T-cell (primary cell): ENCODE results near the gene TRIM52. TPM values are rescaled to one million over a fixed set of nuclear protein-coding genes. Genes with fewer than 3 reads are reported as not detected.
"Not testable (repeated sequence)": the region's sequence is repeated elsewhere in the genome, so short reads cannot be mapped to it uniquely, and the experiment has no call there.

Experiments
- ATAC-seq, 4 experiments: fragments of 200-7000 bp in 3 of 4; fragments of 150-1000 bp in 1 of 4; cut with Tn5 transposase; replicated peaks in 1 of 4; 1 replicate in 3 of 4; 2 replicates in 1 of 4; pipeline ENCODE4 v1.10.0; 2021; ENCODE audit warnings: moderate library complexity in 3 of 4, mild to moderate bottlenecking in 2 of 4, moderate number of reproducible peaks in 1 of 4
- CTCF ChIA-PET, 2 donors: fragments of 300-600 bp; sonication (Branson Sonifier 250); formaldehyde crosslinking; loops; one replicate each; lab custom pipeline; 2022; ENCODE audit warnings: antibody characterized with exemption in 2 of 2; lab: Charles Lee
- POLR2A ChIA-PET, 2 donors: fragments of 300-600 bp; sonication (Branson Sonifier 250); formaldehyde crosslinking; loops; one replicate each; lab custom pipeline; 2022; ENCODE audit warnings: antibody characterized with exemption in 2 of 2; lab: Charles Lee
- DNase-seq, 35 experiments: peaks; one replicate each; pipeline versions ENCODE4 v3.0.0 to v3.0.0-alpha.2; 2013 to 2023
- H3K27ac ChIP-seq: one replicate; pipeline ENCODE4 v1.5.1; 2013; ENCODE audit warnings: low read length
- H3K27me3 ChIP-seq, 2 experiments: replicated peaks in 1 of 2; 1 replicate in 1 of 2; 2 replicates in 1 of 2; pipeline versions ENCODE4 v1.6.1 to v1.7.0; 2013; ENCODE audit warnings: low read length in 1 of 2, mixed read lengths in 1 of 2; ENCODE audit not compliant: control insufficient read depth in 2 of 2, insufficient read depth in 2 of 2; ENCODE audit errors: extremely low read depth in 1 of 2
- H3K36me3 ChIP-seq, 2 donors: 1 replicate in 1 of 2; 2 replicates in 1 of 2; pipeline versions ENCODE4 v1.6.1 to v1.7.0; 2013; ENCODE audit warnings: low read length in 1 of 2; ENCODE audit not compliant: control insufficient read depth in 2 of 2, insufficient read depth in 1 of 2; ENCODE audit errors: extremely low read depth in 1 of 2
- H3K4me1 ChIP-seq, 2 experiments: 1 replicate in 1 of 2; 2 replicates in 1 of 2; pipeline versions ENCODE4 v1.6.1 to v1.7.0; 2013; ENCODE audit warnings: low read length in 2 of 2, mixed read lengths in 1 of 2; ENCODE audit not compliant: insufficient read depth in 2 of 2, control insufficient read depth in 1 of 2; ENCODE audit errors: extremely low read depth in 1 of 2
- H3K4me3 ChIP-seq, 2 donors: 1 replicate in 1 of 2; 2 replicates in 1 of 2; pipeline versions ENCODE4 v1.5.1 to v1.7.0; 2013; ENCODE audit warnings: mild to moderate bottlenecking in 2 of 2, low read length in 1 of 2, moderate library complexity in 1 of 2; ENCODE audit not compliant: control insufficient read depth in 1 of 2; ENCODE audit errors: extremely low read depth in 1 of 2
- H3K9me3 ChIP-seq: 2 replicates; pipeline ENCODE4 v1.7.0; 2013
- H3K27ac Mint-ChIP-seq, 2 donors: one replicate each; pipeline ENCODE4 v1.8.0; 2020 to 2021; ENCODE audit warnings: mild to moderate bottlenecking in 2 of 2, mixed read lengths in 2 of 2
- H3K27me3 Mint-ChIP-seq, 2 donors: one replicate each; pipeline ENCODE4 v1.8.0; 2021 to 2022; ENCODE audit warnings: mixed read lengths in 2 of 2
- H3K36me3 Mint-ChIP-seq: one replicate; pipeline ENCODE4 v1.8.0; 2021; ENCODE audit warnings: mixed read lengths
- H3K4me1 Mint-ChIP-seq, 3 donors: one replicate each; pipeline ENCODE4 v1.8.0; 2020 to 2022; ENCODE audit warnings: mixed read lengths in 3 of 3, mild to moderate bottlenecking in 1 of 3
- H3K4me3 Mint-ChIP-seq, 3 donors: one replicate each; pipeline ENCODE4 v1.8.0; 2020 to 2022; ENCODE audit warnings: mild to moderate bottlenecking in 3 of 3, mixed read lengths in 3 of 3, moderate library complexity in 3 of 3
- H3K9me3 Mint-ChIP-seq, 3 donors: one replicate each; pipeline ENCODE4 v1.8.0; 2020 to 2022; ENCODE audit warnings: mixed read lengths in 3 of 3
- WGBS: methylation state at CpG from one replicate; pipeline ENCODE4 v1.1.5; 2013; ENCODE audit warnings: missing lambda C conversion rate; ENCODE audit not compliant: insufficient coverage; 5-methylcytosine and 5-hydroxymethylcytosine counted together
- total RNA-seq, 35 experiments: library from RNA in 6 of 35; stranded (reverse) in 6 of 35; fragments of 120-200 nt in 1 of 35; gene quantifications; one replicate each; pipeline versions ENCODE4 v1.2.1 to v1.2.4 and lab custom pipeline; 2013 to 2026

TRIM52 gene
- total RNA-seq, 5 donors from 2014 or later (not counting 1 experiment from before 2014, with no cell fraction given) = 42.9 to 56.9 (median 54.0) TPM

DNA sequence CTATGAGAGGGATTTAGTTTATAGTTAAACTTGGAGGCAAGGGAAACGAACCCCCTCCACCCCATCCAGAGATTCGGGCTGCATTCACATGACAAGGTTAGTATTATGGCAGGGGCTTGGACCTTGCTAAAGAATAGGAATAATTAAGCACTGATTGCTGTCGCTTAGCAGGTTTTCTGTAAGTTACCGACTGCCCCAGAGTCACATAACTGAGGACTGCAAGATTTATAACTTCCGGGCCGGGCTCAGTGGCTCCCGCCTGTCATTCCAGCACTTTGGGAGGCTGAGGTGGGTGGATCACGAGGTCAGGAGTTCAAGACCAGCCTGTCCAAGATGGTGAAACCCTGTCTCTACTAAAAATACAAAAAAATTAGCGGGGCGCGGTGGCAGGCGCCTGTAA is 7.0 kb upstream of the TRIM52 start:
- POLR2A ChIA-PET, H3K27ac ChIP-seq, ATAC-seq, CTCF ChIA-PET, DNase-seq, H3K4me1 ChIP-seq, H3K4me3 Mint-ChIP-seq, H3K9me3 Mint-ChIP-seq, H3K27me3 Mint-ChIP-seq, H3K27ac Mint-ChIP-seq, H3K27me3 ChIP-seq, H3K4me3 ChIP-seq, H3K36me3 Mint-ChIP-seq, H3K9me3 ChIP-seq, H3K4me1 Mint-ChIP-seq: not testable (repeated sequence)
- 81% methylated on average over 3 of the region's 12 CpGs for WGBS
- H3K36me3 ChIP-seq = peaks cover 9 to 16% of the 10 kb centered on the region in 2 donors

DNA sequence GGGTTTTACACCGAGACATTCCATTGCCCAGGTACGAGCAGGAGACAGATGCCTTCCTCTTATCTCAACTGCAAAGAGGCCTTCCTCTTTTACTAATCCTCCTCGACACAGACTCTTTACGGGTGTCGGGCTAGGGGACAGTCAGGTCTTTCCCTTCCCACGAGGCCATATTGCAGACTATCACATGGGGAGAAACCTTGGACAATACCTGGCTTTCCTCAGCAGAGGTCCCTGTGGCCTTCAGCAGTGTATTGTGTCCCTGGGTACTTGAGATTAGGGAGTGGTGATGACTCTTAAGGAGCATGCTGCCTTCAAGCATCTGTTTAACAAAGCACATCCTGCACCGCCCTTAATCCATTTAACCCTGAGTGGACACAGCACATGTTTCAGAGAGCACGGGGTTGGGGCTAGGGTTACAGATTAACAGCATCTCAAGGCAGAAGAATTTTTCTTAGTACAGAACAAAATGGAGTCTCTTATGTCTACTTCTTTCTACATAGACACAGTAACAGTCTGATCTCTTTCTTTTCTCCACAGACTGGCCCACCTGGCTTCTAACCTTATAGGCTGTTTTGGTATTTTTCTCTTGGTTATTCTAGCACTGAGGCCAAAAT is 6.5 kb upstream of the TRIM52 start:
- peaks cover 9 to 17% of the 10 kb centered on the region in 2 donors for H3K36me3 ChIP-seq
- H3K4me1 Mint-ChIP-seq, H3K27me3 Mint-ChIP-seq, CTCF ChIA-PET, H3K9me3 ChIP-seq, H3K36me3 Mint-ChIP-seq, H3K27me3 ChIP-seq, H3K4me1 ChIP-seq, H3K4me3 ChIP-seq, H3K27ac ChIP-seq, DNase-seq, H3K4me3 Mint-ChIP-seq, ATAC-seq, H3K27ac Mint-ChIP-seq, POLR2A ChIA-PET, H3K9me3 Mint-ChIP-seq: not testable (repeated sequence)
- 79% methylated on average over 6 of the region's 8 CpGs for WGBS

DNA sequence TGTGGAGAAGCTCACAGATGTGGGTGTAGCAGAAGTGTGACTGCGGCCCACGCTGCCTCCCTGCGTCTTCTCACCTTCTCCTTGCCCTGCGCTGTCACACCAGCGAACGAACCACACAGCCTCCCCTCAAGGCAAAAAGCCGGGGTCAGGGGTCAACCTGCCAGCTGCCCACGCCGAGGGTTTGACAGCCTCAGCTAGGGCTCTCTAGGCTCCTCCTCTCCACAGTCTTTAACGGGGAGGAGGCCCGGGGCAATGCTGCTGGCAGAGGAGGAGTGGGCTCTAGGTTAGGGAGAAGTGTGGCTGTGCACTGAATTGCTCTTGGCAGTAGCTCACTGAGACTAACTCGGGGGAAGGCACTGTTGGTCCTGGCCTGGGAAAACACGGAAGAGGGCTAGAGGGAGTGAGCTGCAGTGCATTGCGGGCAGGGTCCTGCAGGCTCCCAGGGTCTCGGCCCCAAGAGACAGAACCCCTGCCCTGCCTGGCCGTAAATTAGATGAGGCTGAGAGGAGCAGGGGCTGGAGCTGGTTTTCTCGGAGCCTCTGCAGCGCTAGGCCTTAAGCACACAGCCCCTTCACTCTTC is 4.2 kb upstream of the TRIM52 start:
- H3K36me3 Mint-ChIP-seq = peaks cover 8% of the 10 kb centered on the region
- ChIA-PET POLR2A (no interaction called here), CTCF (interaction anchor here in 1 of 2 donors (0.7 kb wide), 2 partner anchors 72 to 549 kb away, joined by 3 to 4 read pairs; no protein-coding TSS in a partner anchor)
- no peaks in the 10 kb centered on the region for H3K9me3 Mint-ChIP-seq
- ATAC-seq (no peak), DNase-seq (peak in 2 of 35 experiments; percentile 17 to 48)
- Histone ChIP-seq H3K27ac (no peak overlapping the region), H3K9me3 (no peaks in the 10 kb centered on the region), H3K36me3 (peaks cover 9 to 17% of the 10 kb centered on the region in 2 donors), H3K27me3 (no peaks in the 10 kb centered on the region), H3K4me1 (peaks cover 2 to 14% of the 10 kb centered on the region in 2 experiments), H3K4me3 (no peak overlapping the region)
- H3K4me1 Mint-ChIP-seq = peaks cover 9 to 14% (median 13%) of the 10 kb centered on the region in 3 donors
- no peaks in the 10 kb centered on the region for H3K27me3 Mint-ChIP-seq
- 85% methylated on average over 6 of the region's 18 CpGs for WGBS
- H3K4me3 Mint-ChIP-seq = no peak overlapping the region
- H3K27ac Mint-ChIP-seq = no peak overlapping the region

DNA sequence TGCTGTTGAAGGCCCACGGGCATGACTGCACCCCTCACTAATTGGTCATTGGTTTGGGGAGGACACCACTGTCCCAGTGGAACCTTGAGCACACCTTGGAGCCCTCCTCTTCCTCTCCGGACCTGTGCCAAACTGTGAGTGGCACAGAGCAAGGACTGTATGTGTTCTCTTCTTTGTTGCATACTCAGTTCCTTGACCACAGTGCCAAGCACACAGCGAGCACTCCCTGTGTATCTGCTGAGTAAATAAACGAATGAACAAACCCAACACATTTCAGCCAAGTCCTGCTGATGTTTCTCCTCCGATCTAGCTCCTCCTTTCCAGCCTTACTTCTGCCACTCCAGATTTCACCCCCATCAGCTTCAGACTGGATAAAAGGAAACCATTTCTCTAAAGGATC is 2.7 kb upstream of the TRIM52 start:
- Histone ChIP-seq H3K4me1 (peaks cover 17 to 29% of the 10 kb centered on the region in 2 experiments), H3K27ac (no peak overlapping the region), H3K36me3 (peaks cover 9 to 17% of the 10 kb centered on the region in 2 donors), H3K4me3 (no peak overlapping the region), H3K27me3 (no peaks in the 10 kb centered on the region), H3K9me3 (no peaks in the 10 kb centered on the region)
- peak overlapping the region in 2 of 3 donors; percentile 22 to 99 for H3K4me3 Mint-ChIP-seq
- H3K27ac Mint-ChIP-seq = peak overlapping the region in 1 of 2 donors; percentile 44
- no peaks in the 10 kb centered on the region for H3K9me3 Mint-ChIP-seq
- ChIA-PET CTCF (no interaction called here), POLR2A (no interaction called here)
- DNase-seq = no peak
- 78% methylated on average over 5 of the region's 5 CpGs for WGBS
- peaks cover 24 to 29% (median 29%) of the 10 kb centered on the region in 3 donors for H3K4me1 Mint-ChIP-seq
- H3K27me3 Mint-ChIP-seq = no peaks in the 10 kb centered on the region
- peaks cover 8% of the 10 kb centered on the region for H3K36me3 Mint-ChIP-seq
- no peak for ATAC-seq

DNA sequence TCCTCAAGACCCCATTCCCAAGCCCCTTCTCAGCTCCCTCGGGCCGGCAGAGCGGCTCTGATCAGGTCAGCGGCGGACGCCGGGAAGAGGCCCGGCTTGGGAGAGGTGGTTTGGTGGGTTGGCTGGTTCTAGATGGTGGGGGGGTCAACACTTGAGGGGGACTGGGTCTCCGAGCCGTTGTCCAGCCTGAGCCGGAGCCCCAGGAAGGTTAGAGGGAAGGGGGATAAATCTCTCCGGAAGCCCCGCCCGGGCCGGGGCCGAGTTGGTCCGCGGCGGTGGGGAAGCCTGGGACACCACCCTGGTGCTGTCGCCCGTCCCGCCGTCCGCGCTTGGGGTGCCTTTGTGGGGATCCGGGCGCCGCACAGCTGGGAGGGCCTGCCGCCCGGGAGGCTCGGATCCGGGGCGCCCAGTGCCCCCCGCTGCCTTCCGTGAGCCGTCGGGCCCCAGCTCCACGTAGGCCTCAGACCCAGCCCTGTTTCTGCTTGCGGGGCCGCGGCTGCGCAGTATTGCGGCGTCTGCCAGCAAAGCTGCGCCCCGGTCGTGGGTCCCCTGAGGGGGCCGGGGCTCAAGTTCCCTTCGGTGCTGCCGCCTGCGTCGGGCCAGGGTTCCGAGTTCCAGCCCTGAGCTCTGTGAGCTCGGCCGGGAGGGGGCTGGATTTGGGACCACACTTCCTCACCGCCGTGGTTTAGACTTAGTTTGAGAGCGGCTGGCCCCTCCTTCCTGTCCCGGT is 542 bp upstream of the TRIM52 start:
- Histone ChIP-seq H3K4me1 (peaks cover 32 to 40% of the 10 kb centered on the region in 2 experiments), H3K4me3 (peak overlapping the region; percentile 88 to 92), H3K36me3 (peaks cover 9 to 20% of the 10 kb centered on the region in 2 donors), H3K27ac (peak overlapping the region; percentile 98), H3K27me3 (no peaks in the 10 kb centered on the region), H3K9me3 (no peaks in the 10 kb centered on the region)
- Mint-ChIP-seq H3K36me3 (peaks cover 14% of the 10 kb centered on the region), H3K9me3 (no peaks in the 10 kb centered on the region), H3K27ac (peak overlapping the region; percentile 97 to 99), H3K4me1 (peaks cover 43 to 50% (median 47%) of the 10 kb centered on the region in 3 donors), H3K4me3 (peak overlapping the region; percentile 95 to 99 (median 96)), H3K27me3 (no peaks in the 10 kb centered on the region)
- POLR2A ChIA-PET = interaction anchor here (0.9 to 1.0 kb wide), 6 partner anchors 9 to 54 kb away, joined by 3 to 13 read pairs (median 4); no protein-coding TSS in a partner anchor
- CTCF ChIA-PET = interaction anchor here in 1 of 2 donors (0.9 to 2.0 kb wide), 6 partner anchors 17 to 96 kb away, joined by 3 to 9 read pairs (median 6); partner anchors contain the start of genes RACK1 and TRIM41
- peak; percentile 59 to 70 (median 63) for ATAC-seq
- DNase-seq = peak; percentile 53 to 85 (median 70)
- under 1% methylated on average over 46 of the region's 59 CpGs for WGBS
